ENCODE data around the gene DLGAP1. TPM values are rescaled to one million over a fixed set of nuclear protein-coding genes. Genes with fewer than 3 reads are reported as not detected.

Gene DLGAP1
- total RNA-seq, 1 donor from 2014 or later: 3.7 TPM

DNA sequence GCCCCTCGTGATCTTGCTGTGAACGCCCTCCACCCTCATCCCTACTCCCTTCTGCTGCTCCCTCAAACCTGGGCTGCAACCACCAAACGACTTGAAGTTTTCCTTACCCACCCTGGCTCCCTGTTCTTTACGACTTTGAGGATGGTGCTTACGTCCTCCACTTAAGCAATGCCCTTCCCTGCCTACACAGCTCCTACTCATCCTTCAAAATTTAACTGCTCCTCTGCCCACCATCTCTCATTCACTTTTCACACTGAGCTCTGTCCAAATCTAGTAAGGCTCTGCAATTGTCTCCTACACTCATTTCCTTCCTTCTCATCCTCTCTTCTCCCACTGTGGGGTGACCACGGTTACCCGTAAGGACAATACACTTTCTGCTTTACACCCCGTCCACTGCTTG lies 554.1 kb downstream of the DLGAP1 start:
- H3K27me3 Mint-ChIP-seq: peaks cover 4% of the 10 kb centered on the region
- peaks cover 4% of the 10 kb centered on the region for H3K4me1 Mint-ChIP-seq (ENCODE audit: unreplicated experiment)
- no peak overlapping the region for H3K27ac Mint-ChIP-seq
- H3K36me3 Mint-ChIP-seq: no peaks in the 10 kb centered on the region
- TF ChIP-seq, protein P1, sequence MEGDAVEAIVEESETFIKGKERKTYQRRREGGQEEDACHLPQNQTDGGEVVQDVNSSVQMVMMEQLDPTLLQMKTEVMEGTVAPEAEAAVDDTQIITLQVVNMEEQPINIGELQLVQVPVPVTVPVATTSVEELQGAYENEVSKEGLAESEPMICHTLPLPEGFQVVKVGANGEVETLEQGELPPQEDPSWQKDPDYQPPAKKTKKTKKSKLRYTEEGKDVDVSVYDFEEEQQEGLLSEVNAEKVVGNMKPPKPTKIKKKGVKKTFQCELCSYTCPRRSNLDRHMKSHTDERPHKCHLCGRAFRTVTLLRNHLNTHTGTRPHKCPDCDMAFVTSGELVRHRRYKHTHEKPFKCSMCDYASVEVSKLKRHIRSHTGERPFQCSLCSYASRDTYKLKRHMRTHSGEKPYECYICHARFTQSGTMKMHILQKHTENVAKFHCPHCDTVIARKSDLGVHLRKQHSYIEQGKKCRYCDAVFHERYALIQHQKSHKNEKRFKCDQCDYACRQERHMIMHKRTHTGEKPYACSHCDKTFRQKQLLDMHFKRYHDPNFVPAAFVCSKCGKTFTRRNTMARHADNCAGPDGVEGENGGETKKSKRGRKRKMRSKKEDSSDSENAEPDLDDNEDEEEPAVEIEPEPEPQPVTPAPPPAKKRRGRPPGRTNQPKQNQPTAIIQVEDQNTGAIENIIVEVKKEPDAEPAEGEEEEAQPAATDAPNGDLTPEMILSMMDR (conservative IDR thresholded peaks at IDR 0.05): no peak
- DNase-seq (ENCODE audit: extremely low spot score, unreplicated experiment): no peak
- no peaks in the 10 kb centered on the region for H3K9me3 Mint-ChIP-seq
- no peak overlapping the region for H3K4me3 Mint-ChIP-seq

DNA sequence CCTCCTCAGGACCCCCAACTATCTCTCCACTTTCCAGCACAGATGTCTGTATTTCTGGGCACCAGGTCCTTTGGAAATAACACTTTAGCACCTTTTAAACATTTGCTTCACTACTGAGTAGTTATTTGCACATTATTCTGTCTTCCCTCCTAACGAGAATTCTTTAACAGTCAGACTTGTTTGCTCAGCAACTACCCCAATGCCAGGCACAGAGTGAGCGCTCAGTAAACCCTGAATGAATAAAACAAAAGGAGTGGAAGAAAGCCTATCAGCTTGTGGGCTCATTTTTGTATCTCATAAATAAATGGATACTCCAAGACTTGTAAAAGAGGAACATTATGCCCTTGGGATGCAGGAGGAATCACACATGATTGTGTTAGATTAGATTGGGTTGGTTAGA lies 554.8 kb downstream of the DLGAP1 start:
- Mint-ChIP-seq H3K4me3 (no peak overlapping the region), H3K36me3 (no peaks in the 10 kb centered on the region), H3K4me1 (ENCODE audit: unreplicated experiment) (peaks cover 4% of the 10 kb centered on the region), H3K27me3 (peaks cover 4% of the 10 kb centered on the region), H3K9me3 (no peaks in the 10 kb centered on the region), H3K27ac (no peak overlapping the region)
- no peak for DNase-seq (ENCODE audit: extremely low spot score, unreplicated experiment)
- TF ChIP-seq, protein P1 (conservative IDR thresholded peaks at IDR 0.05): no peak

DNA sequence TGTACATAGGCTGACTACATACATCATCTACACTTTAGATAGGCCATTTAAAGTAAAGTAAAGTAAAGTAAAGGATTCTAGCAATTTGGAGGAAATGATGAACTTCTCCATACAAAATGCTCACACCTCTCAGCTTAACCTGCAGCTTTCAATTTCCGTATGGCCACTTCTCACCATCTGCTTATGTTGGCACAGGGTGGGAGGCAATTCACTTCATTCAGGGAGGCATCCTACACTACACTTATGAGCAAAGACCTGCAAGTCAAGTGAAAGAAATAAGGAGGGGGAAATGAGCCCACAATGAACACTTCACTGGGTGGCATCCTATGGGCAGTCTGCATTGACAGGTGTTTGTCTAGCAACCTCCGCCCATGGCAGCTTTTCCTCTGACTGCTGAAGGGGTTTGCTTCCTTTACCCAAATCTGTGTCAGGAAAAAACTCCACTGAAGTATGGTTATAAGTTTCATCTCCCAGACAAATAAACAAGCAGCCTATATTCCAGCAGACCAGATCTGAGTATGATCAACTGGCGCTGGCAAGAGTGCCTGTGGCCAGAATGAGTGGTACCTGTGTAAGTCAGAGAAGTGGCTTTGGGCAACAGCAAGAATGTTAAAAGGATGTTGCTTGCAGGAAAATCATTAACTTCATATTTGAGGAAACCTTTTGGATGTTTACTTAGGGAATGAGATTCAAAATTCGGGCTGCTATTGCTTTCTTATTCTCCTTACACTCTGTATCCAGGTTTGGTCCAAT lies 556.1 kb downstream of the DLGAP1 start:
- H3K36me3 Mint-ChIP-seq: no peaks in the 10 kb centered on the region
- no peak for DNase-seq (ENCODE audit: extremely low spot score, unreplicated experiment)
- no peak overlapping the region for H3K27ac Mint-ChIP-seq
- no peak overlapping the region for H3K4me3 Mint-ChIP-seq
- H3K9me3 Mint-ChIP-seq: no peaks in the 10 kb centered on the region
- peaks cover 4% of the 10 kb centered on the region for H3K27me3 Mint-ChIP-seq
- peaks cover 4% of the 10 kb centered on the region for H3K4me1 Mint-ChIP-seq (ENCODE audit: unreplicated experiment)
- TF ChIP-seq, protein P1 (conservative IDR thresholded peaks at IDR 0.05): no peak

DNA sequence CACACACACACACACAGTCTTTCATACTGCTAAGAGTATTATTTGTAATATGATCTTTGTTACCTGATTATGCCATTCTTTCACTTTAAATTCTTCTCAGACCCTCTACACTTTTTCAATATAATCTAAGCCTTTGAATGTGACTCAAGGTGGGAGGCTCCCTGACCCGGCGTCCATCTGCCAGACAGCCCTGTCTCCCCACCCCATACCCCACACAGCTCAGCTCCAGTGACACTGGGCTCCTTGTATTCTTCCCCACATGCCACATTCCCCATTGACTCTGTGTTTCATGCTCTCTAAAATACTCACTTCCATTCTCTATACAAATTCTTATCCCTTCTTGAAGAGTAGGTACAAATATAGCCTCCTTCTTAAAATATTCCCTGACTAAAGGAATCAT lies 563.0 kb downstream of the DLGAP1 start:
- no peaks in the 10 kb centered on the region for H3K36me3 Mint-ChIP-seq
- no peaks in the 10 kb centered on the region for H3K9me3 Mint-ChIP-seq
- H3K27me3 Mint-ChIP-seq: peaks cover 4% of the 10 kb centered on the region
- no peak overlapping the region for H3K4me3 Mint-ChIP-seq
- TF ChIP-seq, protein P1 (conservative IDR thresholded peaks at IDR 0.05): no peak
- H3K4me1 Mint-ChIP-seq (ENCODE audit: unreplicated experiment): peaks cover 7% of the 10 kb centered on the region
- no peak overlapping the region for H3K27ac Mint-ChIP-seq
- no peak for DNase-seq (ENCODE audit: extremely low spot score, unreplicated experiment)

DNA sequence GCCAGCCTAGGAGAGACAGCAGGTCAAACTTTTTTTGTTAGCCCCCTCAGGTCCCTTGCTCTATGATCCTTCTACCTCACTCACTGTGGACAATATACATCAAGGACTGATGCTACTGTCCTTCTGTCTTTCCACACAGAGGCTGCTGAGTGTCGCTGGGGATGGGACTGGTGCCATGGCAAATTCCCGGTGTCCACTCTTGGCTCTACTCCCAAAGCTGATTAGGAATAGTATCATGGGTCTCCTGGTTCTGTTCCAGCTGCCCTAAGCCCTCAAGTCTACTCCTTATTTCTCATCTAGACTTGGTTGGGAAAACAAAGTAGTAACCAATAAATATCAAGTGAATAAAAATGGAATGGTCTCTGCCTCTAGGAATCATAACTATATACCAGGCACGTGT lies 563.9 kb downstream of the DLGAP1 start:
- Mint-ChIP-seq H3K27ac (no peak overlapping the region), H3K36me3 (no peaks in the 10 kb centered on the region)

More for the DNA sequence above, 563.9 kb downstream of the DLGAP1 start:
- DNase-seq (ENCODE audit: extremely low spot score, unreplicated experiment): no peak
- peaks cover 4% of the 10 kb centered on the region for H3K27me3 Mint-ChIP-seq
- peaks cover 11% of the 10 kb centered on the region for H3K4me1 Mint-ChIP-seq (ENCODE audit: unreplicated experiment)
- TF ChIP-seq, protein P1 (conservative IDR thresholded peaks at IDR 0.05): no peak
- no peaks in the 10 kb centered on the region for H3K9me3 Mint-ChIP-seq
- no peak overlapping the region for H3K4me3 Mint-ChIP-seq

Data from type B pancreatic cell (in vitro differentiated cells).